ENCODE data around the gene MORC1.

Gene MORC1

DNA sequence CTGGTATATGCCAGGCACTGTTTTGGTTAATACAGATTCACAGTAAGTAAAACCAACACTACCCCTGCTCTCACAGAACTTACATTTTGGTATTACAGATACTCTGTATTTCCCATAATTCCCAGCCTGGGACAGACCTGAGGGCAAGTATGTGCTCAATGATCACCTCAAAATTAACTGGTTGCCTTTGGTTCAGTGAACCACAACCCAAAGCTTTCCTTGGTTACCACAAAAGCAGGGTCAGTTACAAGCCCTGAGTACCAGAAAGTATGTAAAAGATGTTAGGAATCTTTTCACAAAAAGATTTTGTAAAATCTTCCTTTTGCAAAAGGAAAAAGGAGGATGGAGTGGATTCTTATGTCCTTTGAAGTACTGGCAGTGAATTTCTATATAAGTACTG is 92.0 kb downstream of the MORC1 start:
- DNase-seq (ENCODE audit: low read depth): no peak

DNA sequence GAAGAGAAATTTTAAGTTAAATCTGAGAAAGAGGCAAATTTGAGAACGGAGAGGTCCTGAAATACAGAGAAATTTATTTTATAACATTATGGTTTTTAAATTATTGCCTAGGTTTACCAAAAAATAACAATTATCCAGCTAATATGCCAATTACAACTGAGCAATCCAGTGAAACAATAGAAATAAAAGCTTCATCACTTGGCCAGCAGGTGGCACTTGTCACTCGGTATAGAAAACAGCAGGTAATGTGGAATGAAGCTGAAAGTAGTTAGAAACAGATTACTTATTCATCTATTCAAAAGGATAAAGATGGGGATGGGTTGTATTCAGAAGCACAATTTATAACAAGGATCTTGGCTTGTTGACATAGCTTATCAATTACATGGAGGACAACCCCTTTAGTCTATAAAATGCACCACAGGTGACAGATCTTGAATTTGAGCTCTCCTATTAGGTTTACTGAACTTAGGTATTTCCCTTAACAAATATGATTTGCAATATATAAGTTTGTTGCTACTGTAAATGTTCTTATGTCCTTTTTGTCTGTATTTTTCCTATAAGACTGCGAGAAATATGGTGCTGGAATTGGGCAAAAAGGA is 94.2 kb downstream of the MORC1 start:
- DNase-seq (ENCODE audit: low read depth): no peak

DNA sequence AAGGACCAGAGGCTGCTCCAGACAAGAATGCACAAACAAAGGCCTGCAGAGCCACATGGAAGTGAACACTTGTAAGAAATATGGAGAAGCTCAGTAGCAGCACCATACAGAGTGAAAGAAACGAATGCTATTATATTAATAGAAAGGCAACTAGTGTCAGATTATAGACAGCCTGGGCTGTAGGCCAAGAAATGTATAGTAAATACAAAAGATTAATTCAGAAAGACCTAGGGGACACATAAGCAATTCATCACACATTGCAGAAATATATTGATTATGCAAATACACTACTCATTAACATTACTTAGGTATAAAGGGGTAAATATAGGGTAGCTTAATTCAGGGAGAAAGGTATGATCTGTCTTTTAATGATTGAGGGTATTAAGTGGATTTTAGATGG is 94.8 kb downstream of the MORC1 start:
- DNase-seq (ENCODE audit: low read depth): no peak

DNA sequence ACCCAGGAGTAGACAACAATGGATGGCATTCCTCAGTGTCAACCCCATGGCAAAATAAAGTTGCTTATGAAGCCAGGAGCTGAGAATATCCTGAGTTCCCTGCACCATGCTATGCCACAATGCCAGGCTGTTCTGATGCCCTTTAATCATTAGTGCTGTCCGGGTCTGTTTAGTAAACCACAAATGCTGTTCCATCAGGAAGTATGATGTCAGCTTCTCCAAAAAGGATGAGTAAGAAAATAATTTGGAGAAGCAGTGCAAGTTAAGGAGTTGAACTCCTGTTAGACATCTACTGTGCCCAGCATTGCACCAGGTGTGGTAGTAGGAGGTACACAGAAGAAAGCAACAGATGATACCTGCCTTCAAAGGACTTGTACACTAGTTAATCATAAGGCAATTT is 96.4 kb downstream of the MORC1 start:
- DNase-seq (ENCODE audit: low read depth): no peak

DNA sequence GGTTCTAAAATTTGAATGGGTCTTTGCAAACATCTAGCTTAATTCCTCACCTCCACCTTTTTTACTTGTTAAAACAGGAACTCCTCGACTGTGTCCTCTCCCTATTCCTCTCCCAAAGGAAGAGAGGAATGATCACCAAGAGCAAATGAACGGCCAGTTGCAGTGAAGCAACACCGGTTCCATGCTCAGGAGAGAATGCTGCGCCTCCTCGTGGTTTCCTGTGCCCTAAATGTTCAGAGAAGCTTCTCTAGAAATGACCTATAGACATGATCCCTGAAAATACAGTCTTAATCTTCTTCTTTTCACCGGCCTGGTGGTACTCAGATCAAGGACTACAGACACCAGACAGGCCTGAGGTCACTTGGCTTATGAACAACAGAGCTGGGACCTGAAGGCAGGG is 99.1 kb downstream of the MORC1 start:
- no peak for DNase-seq (ENCODE audit: low read depth)

DNA sequence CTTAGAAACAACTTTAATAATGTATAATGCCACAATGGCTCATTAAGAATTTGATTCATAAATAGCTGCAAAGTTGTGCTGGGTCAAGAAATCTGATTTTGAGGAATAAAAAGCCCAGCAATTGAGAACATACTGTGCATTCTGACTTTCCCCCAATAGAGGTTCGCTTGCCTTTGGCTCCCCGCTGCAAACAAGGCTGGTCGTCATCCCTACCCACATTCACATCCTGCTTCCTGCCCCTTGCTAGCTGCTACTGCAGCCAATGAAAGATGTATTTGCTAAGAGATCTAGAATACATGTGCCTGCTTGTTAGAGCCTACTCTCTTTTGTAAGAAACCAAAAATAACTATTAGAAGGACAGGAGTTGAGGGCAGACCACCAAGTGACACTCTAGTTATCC is 112.5 kb downstream of the MORC1 start:
- DNase-seq (ENCODE audit: low read depth): no peak

DNA sequence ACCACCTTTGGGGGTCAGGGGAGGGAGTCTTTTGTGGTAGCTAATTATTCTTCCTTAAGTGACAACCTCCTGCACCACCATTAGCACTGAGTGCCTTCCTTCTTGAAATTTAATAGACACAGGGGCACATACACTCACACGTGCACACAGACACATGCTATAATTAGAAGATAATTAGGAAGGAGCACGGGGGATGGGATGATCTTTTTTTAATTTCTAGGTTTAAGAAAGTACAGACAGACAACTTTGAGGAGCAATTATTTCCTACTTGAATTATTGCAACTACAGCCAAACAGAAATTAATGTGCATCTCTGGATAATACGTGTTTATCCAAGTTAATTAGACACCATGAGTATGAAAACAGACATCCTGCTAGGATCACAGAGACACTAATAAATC is 119.5 kb downstream of the MORC1 start:
- DNase-seq (ENCODE audit: low read depth): no peak

DNA sequence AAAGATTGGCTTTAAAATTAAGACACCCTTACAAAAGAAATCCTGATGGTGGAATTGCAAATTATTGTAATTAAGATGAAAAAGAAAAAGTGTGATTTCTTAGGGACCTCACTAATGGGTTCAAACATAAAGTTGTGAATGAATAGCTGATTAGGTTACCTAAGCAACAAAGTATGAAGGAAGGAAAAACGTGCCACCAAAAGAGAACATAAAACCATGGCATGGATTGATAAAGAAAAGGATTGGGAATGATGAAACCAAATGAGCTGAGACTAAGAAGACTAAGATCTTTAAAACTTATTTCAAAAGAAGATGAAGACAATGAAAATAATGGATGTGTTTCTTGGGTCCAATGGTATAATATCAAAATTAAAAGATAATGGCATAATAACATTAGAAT is 132.1 kb downstream of the MORC1 start:
- DNase-seq (ENCODE audit: low read depth): no peak

DNA sequence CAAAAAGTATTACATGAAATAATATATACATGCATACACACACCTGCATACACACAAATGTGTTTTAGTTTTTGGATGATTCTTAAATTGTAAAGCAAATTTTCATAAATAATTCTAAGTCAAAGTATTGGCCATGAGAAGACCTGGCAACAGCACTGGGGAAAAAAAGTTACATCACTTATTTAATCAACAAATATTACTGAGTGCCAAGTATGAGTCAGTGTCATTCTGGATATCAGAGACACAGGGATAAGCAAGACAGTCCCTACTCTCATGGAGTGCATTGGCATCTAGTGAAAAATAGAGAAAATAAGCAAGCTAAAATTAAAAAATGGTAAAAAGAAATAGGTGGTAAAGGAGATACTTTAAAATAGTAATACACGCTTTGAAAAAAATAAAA is 134.9 kb downstream of the MORC1 start:
- no peak for DNase-seq (ENCODE audit: low read depth)

DNA sequence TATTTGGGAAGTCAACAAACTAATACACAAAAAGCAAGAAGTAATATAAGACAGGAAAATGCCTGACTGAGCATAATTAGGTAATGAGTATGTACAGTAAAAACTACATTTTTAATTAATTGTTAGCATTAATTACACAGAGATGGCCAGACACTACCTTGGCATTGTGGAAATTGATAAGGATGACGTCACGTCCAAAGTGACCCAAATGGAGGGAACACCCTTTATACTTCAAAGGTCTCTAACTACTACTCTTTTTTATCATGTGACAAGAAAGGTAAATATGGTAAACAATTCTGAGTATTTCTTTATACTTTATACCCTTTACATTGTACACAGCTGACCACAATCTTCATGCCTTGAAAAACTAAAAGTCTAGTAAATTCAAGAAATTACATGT is 141.9 kb downstream of the MORC1 start:
- no peak for DNase-seq (ENCODE audit: low read depth)

DNA sequence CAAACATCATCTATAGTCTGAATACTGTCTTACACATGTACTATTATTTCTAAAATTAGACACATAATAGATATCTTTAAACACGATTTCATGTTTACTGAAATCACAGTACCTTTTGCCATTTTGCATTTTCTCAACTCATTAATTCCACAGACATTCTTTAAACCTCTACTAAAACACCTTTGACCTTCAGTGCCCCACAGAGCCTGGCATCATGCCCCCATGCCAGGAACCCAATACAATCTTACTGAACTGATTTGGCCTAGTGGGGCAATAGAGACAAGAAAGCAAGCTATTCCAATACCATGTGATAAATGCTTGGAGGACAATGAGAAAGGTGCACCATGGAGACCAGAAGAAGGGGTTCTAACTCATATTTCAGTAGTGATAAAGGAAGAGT is 144.9 kb downstream of the MORC1 start:
- DNase-seq (ENCODE audit: low read depth): no peak

DNA sequence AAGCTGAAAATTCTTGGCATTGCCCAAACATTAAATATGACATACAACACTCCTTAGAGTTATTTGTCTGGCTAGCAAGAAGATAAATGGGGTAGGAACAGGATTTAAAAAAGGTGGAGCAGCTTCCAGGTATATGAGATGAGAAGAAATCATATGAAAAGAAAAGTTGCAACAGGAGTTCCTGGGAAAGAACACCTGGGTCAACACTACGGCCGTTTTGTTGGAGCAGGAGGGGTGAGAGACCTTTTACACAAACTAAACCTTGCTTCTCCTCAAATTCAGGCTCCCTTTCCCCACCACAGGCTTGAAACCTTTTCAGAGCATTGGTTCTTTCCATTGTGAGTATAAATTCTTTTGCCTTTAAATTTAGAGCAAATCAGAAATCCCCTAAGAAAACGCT is 145.5 kb downstream of the MORC1 start:
- no peak for DNase-seq (ENCODE audit: low read depth)

DNA sequence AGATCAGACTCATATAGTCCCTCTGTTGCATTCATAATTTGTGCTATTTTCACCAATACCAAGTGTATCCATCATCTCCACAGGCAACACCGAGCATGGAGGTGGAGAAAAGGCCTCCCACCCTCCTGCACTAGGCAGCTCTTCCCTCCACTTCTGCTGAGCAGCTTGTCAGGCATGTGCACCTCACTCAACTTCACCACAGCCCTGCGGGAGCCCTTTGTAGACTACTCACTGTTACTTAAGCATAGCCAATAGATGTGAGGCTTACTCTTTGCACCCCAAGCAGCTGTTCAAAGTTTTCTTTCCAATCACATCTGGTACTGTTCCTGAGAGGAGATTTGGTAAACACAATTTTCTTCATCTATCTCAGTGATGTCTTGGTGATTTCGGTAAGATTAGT is 147.4 kb downstream of the MORC1 start:
- DNase-seq (ENCODE audit: low read depth): no peak

DNA sequence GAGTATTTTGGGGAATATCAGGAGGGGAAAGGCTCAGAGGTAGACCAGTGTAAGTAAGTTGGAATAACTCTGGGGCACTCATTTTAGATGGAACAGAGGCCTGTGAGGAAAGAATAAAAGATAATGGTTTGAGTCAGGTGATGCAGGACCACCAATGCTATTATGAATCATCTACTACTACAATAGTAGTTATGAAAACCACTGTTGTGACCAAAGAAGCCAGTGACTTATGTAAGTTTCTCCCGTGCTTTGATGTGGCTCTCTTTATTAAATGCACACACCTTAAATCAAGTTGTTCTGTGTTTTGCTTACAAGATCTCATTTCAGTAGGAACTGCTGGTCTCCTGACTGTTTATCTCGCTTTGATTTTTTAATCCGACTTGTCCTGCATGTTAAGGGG is 151.2 kb downstream of the MORC1 start:
- no peak for DNase-seq (ENCODE audit: low read depth)

DNA sequence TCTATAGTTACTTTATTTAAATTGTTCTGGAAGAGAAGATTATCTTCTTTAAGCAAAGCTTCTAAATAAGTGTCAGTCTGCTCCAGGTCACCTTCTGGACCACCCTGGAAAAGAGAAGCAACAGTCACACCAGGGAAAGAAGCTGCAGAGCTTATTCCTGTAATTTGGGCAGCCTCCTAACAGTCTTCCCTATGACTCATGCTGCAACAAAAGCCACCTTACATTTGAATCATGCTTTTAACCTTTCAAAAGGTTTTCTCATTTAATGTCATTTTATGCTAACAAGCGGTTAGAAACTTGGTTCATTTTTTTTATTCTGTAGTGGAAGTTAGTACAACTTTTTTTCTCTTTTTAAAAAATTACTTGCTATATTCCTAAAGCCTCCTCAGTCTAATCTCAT is 158.9 kb downstream of the MORC1 start:
- DNase-seq (ENCODE audit: low read depth): no peak

DNA sequence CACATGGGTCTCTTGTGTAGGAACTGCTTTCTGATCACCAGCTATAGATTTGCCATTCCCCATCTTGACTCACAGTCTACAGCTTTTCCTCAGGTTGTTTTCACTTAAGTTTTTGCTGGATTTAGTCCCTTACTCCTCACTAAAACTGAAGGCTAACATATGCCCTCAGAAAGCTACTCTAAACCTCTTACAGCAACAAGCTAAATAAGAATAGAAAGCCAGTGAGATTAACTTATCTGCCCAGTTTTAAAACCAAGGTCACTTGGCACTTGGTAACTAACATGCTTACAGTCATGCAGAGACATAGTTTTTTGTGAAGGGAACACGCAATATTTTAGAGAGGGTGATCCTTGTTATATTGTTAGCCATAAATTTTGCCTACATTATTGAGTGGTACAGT is 164.2 kb downstream of the MORC1 start, which contains the start of gene GUCA1C:
TSS of gene GUCA1C (minus strand) at position 180 of the 400 bp plus-strand sequence. CDS start at position 63, 117 bp downstream.
- DNase-seq (ENCODE audit: low read depth): no peak

DNA sequence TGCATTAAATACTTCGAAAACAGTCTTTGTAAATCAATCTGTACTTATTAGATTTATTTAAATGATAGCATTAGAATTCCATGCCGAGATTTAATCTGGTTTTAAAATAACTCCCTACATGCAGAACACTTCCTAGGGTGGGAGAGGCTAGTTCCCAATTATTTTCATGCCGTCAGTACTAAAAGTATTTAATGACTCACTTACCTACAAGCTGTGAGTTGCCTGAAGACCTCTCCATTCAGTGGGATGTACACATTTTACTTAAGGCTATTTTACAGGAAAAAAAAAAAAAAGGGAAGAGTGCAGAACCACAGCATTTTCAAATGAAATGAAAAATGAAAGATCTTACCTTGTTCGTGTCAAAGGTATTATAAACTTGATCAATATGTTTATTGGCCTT is 164.7 kb downstream of the MORC1 start:
- DNase-seq (ENCODE audit: low read depth): no peak

DNA sequence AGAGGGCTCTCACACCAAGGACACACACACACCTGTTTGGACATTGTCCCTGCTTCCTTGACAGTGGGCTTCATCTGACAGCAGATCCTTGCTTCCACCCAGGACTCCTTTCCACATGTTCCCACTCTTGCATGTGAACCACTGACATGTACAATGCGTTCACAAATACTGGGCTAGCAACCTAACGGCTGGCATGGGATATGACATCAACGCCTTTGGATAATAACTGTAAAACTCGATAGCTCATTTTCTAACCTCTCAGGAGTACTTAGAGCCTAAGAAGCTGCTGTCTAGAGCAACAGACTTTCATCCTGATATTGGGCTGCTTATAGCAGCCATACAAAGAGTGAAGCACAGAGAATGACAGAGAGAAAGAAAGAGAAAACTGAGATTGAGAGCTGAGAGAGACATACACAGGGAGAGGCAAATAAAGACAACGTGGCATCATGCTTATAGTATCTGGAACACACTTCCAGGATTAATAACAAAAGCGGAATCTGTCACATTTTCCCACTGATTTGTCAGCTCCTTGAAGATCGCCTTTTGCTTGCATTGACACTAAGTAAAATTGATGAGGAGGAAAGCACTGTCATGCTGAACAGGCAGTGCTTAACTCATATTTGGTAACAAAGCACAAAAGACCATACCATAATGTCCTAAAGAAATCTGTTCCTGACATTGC is 166.0 kb downstream of the MORC1 start:
- DNase-seq (ENCODE audit: low read depth): no peak

DNA sequence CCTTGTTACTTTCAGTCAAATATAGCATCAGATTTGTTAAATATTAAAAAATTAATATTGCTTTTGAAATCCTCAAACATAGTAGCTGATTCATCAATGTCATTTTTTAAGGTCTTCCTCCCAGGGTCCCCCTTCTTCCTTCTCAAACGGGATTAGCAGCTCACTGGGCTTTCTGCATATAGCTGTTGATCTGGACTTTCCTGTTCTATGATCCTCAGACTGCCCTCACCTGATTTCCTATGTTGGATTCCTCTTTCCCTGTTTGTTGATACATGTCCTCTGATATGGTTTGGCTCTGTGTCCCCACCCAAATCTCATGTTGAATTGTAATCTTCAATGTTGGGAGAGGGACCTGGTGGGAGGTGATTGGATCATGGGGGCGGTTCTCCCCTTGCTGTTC is 170.1 kb downstream of the MORC1 start:
- no peak for DNase-seq (ENCODE audit: low read depth)

DNA sequence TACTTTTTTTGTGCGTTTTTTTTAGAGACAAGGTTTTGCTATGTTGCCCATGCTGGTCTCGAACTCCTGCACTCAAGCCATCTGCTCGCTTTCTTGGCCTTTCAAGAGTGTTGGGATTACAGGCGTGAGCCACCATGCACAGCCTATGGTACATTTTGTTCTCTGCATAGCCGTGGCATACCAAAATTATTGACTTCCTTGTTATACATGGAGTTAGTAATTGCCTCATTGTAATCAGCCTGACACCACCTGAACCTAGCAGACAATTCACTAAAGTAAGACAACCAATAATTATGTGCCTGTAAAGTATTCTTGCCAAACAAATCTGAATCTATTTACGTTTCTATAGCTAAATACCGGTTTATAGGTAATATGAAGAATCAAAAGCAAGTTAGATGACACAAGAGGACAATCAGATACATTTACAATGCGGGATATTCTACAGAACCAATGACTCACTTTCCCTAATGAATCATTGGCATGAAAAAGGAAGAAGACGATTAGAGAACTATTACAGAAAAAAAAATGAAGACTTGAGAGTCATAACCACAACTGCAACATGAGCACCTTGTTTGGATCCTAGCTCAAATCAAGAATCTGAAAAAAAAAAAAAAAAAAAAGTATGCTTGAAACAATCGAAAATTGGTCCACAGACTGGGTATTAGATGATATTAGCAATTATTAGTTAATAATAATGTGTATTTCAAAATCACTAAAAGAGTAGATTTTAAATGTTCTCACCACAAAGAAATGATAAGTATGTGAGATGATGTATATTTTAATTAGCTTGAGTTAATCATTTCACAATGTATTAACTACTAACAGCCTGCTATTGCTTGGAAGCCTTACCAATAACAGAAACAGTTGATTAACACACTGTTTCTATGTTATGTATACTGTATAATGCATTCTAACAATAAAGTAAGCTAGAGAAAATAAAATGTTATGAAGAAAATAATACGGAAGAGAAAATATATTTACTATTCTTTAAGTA is 171.3 kb downstream of the MORC1 start:
- DNase-seq (ENCODE audit: low read depth): no peak

DNA sequence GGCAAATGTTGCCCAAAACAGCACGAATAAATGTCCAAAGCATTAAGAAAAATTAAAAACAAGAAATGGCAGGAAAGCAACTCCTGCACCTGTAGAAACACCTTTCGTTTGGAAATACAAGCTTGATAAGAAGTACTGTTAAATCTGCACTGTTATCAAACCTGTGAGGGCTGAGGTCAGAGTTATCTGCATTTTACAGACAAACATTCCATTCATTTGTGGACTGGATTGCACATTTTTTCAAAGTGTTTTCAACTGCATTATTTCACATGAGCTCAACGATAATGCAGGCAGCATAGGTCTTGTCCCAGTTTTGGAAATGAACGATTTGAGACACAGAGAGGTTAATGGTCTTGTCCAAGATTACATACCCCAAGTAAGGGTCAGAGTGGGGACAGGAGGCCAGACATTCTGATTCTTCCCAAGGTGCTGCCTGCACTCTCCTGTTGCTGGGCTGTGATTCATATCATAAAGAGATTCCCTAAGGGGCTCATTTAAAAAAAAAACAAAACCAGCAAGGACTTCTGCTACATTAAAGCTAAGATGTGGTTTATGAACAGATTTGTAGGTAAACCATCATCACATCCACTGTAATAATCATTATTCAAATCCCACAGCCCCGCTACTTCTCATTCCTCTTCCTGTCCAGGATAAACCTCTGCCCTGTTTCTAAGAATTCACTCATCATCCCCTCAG is 177.2 kb downstream of the MORC1 start:
- no peak for DNase-seq (ENCODE audit: low read depth)

DNA sequence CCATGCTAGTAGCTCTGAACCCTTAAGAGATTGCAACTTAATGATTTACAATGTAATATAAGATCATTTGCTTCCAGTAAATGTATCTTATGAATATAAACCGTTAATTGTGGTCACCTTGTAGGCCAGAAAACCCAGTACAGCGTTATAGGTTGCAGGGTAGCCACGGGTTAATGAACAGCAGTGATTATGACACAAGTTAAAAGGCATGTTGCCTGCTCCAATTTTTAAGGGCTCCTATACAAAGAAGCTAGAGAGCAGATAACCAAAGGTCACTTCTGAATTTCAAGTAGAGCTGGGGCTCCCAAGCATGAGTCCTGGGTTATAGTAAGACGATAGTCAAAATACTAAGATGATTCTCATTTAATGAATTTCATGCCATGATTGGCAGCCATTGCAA is 177.8 kb downstream of the MORC1 start:
- DNase-seq (ENCODE audit: low read depth): no peak
